H1 (cell line): ENCODE data around the gene PMS1. TPM values are rescaled to one million over a fixed set of nuclear protein-coding genes. Genes with fewer than 3 reads are reported as not detected.

Experiments used
- CTBP2 ChIP-seq: IDR thresholded peaks from 2 replicates; pipeline ENCODE4 v1.7.0; 2011; ENCODE audit warnings: borderline replicate concordance, mild to moderate bottlenecking, moderate library complexity, mixed read lengths, low read length; ENCODE audit not compliant: insufficient read depth, insufficient read length
- FOSL1 ChIP-seq: IDR thresholded peaks from 2 replicates; pipeline ENCODE4 v1.6.1; 2011; ENCODE audit warnings: mild to moderate bottlenecking, low read depth, low read length, moderate library complexity; ENCODE audit not compliant: insufficient read depth
- KDM5A ChIP-seq: fragments of 200-600 bp; IDR thresholded peaks from 2 replicates; pipeline ENCODE4 v1.7.1; 2012; ENCODE audit warnings: mild to moderate bottlenecking, low read length, inconsistent platforms, mixed read lengths
- POU5F1 ChIP-seq: IDR thresholded peaks from 2 replicates; pipeline ENCODE4 v1.6.1; 2011; ENCODE audit warnings: low read depth, mild to moderate bottlenecking, low read length, moderate library complexity
- RAD21 ChIP-seq, 2 experiments: IDR thresholded peaks in 1 of 2; conservative IDR thresholded peaks in 1 of 2; 2 replicates each; pipeline ENCODE4 v1.6.1; 2011; ENCODE audit warnings: low read depth in 2 of 2, low read length in 2 of 2, improper control_type of control experiment in 1 of 2, inconsistent platforms in 1 of 2, mild to moderate bottlenecking in 1 of 2, moderate library complexity in 1 of 2
- RXRA ChIP-seq: IDR thresholded peaks from 2 replicates; pipeline ENCODE4 v1.6.1; 2011; ENCODE audit warnings: low read depth, mild to moderate bottlenecking, low read length, moderate library complexity; ENCODE audit not compliant: insufficient read depth
- SIRT6 ChIP-seq: IDR thresholded peaks from one replicate; pipeline ENCODE4 v1.7.1; 2012; ENCODE audit warnings: low read length, inconsistent platforms
- TAF1 ChIP-seq: IDR thresholded peaks from 2 replicates; pipeline ENCODE4 v1.6.1; 2011; ENCODE audit warnings: mild to moderate bottlenecking, low read depth, low read length
- TBP ChIP-seq: IDR thresholded peaks from 2 replicates; pipeline ENCODE4 v1.6.1; 2011; ENCODE audit warnings: low read depth, low read length, improper control_type of control experiment
- YY1 ChIP-seq: IDR thresholded peaks from 2 replicates; pipeline ENCODE4 v1.6.1; 2011; ENCODE audit warnings: low read depth, mild to moderate bottlenecking, low read length
- polyA plus RNA-seq, 7 experiments: library from polyadenylated mRNA; depleted of rRNA in 3 of 7; stranded (reverse) in 5 of 7; unstranded in 2 of 7; fragments of >200 nt in 5 of 7; fragments of 200-250 nt in 2 of 7; gene quantifications; 1 replicate in 5 of 7; 2 replicates in 1 of 7; 4 replicates in 1 of 7; pipeline versions ENCODE4 v1.2.1 to v1.2.3, GENCODE V29; 2011 to 2013; ENCODE audit warnings: missing spikeins in 2 of 7, mixed read lengths in 2 of 7
- total RNA-seq: library from RNA; stranded (reverse); fragmentation: NEBNext Ultra II Directional; extraction: Animal tissue kit (Norgen Biotek cat#: 25700); gene quantifications from 2 replicates; pipeline ENCODE4 v1.2.1, GENCODE V29; 2021

PMS1 gene
- total and polyA plus RNA-seq, 2 of the 8 experiments (the other 6 are each of a cell fraction or from before 2014, with no cell fraction given): 13.1 to 59.7 TPM

DNA sequence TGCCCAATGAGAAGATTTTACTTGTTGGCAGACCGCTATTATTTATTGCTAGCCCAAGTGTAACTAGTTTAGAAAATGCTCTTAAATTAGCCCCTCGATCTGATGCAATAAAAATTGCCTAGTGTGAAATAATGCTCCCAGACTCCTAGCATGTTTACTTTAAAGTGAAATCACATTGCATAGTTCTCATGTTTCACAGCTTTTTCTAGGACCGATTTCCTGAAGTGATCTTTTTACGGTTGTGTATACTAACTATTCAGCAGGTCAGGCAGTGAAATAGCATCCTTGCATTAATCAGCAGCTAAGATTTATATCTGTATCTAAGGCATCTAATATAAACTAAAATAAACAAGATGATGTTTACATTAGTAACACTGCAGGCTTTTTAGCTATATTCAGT lies 52.4 kb downstream of the PMS1 start (continued):
- TF ChIP-seq CTBP2 (no peak), RXRA (no peak), TAF1 (no peak), POU5F1 (no peak), RAD21 (IDR thresholded peaks at IDR 0.05 in 1 of 2, conservative IDR thresholded peaks at IDR 0.05 in 1 of 2; ENCODE audit: low read depth in 2 of 2, low read length in 2 of 2) (no peak), SIRT6 (no peak), YY1 (no peak), FOSL1 (no peak), TBP (no peak), KDM5A (no peak)
